Fibroblast of pulmonary artery (primary cell): ENCODE measurements around the gene ZBTB16.

Source experiments
- DNase-seq: peaks from one replicate; pipeline ENCODE4 v3.0.0-alpha.2; 2010; ENCODE audit warnings: low read depth
- H3K4me3 ChIP-seq: replicated peaks from 2 replicates; pipeline ENCODE4 v1.5.1; 2011; ENCODE audit warnings: low read depth, mild to moderate bottlenecking, control low read depth, low read length, moderate library complexity
- TF ChIP-seq, protein P1 (sequence below): IDR thresholded peaks from 2 replicates; pipeline ENCODE4 v1.5.1; 2011; ENCODE audit warnings: mild to moderate bottlenecking, control low read depth, low read length, inconsistent platforms; ENCODE audit errors: missing control alignments

ZBTB16 gene

DNA sequence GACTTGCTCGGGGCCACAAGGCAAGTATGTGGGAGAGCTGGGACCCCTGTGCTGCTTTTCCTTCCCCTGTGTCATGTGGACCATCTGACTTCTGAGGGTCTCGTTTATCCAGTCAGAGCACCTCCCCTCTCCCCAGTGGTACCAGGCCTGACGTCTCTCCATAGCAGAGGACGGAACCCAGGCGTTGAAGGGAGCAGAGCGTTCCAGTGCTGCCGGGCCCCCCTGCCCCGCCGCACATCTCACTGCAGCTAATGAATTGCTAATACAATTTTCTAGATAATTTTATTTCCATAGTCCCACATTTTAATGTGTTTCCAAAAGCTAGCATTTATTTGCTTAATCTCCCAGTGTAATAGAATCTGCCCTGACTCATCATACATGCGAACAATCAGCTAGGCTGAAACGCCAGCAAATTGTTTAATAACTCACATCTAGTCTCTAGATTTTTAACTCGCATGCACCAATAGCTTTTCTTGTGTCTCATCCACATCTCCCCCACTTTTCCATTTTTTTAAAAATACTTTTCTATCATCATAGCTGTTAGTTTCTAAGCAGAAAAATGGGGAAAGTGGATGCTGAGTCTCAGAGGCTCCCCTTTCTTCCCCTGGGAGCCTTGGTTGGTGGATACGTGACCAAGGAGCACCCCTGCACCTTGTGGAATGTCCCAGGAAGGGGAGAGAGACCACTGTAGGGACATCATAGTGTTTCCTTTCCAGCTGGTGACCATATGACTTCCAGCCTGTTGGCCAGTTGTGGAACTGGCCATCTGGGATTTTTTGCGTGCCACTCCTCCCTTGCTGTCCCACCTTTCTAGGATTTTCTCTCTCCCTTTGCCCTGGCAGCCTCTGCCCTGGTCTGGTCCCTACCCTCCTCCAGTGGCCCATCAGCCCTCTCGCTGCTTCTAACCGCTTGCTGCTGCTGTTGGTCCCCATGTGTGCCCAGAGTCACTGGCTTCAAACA lies 178.1 kb downstream of the ZBTB16 start:
- TF ChIP-seq, protein P1, sequence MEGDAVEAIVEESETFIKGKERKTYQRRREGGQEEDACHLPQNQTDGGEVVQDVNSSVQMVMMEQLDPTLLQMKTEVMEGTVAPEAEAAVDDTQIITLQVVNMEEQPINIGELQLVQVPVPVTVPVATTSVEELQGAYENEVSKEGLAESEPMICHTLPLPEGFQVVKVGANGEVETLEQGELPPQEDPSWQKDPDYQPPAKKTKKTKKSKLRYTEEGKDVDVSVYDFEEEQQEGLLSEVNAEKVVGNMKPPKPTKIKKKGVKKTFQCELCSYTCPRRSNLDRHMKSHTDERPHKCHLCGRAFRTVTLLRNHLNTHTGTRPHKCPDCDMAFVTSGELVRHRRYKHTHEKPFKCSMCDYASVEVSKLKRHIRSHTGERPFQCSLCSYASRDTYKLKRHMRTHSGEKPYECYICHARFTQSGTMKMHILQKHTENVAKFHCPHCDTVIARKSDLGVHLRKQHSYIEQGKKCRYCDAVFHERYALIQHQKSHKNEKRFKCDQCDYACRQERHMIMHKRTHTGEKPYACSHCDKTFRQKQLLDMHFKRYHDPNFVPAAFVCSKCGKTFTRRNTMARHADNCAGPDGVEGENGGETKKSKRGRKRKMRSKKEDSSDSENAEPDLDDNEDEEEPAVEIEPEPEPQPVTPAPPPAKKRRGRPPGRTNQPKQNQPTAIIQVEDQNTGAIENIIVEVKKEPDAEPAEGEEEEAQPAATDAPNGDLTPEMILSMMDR: no peak
- H3K4me3 ChIP-seq: no peak overlapping the region
- no peak for DNase-seq

DNA sequence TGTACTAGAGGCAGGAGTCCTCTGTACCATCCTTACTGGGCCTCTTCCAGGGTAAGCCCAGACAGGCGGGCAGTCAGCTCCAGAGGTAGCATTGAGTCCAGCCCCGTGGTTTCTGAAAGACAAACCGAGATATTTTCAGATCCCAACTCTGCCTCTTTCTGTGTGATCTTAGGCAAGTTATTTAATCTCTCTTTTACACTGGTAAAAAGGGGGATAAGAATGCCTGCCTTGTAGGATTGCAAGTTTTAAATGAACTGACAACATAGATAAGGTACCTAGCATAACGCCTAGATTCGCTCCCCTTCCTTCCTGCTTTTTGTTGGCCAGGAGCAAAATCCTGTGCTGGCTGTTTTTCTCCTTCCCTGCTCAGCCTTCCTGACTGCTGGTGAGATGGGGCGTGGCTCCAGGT lies 180.2 kb downstream of the ZBTB16 start:
- DNase-seq: no peak
- TF ChIP-seq, protein P1: no peak
- H3K4me3 ChIP-seq: no peak overlapping the region

DNA sequence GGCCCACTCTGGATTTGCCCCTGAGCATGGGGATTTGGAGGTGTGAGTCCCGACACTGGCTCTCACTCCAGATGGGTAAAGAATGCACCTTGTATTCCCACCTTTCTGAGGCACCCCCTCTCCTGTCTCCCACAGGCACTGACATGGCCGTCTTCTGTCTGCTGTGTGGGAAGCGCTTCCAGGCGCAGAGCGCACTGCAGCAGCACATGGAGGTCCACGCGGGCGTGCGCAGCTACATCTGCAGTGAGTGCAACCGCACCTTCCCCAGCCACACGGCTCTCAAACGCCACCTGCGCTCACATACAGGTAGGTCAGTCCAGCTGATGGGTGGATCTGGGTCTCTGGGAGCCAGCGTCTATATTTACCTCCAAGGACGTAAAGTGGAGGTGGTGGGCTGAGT lies 182.5 kb downstream of the ZBTB16 start:
- no peak overlapping the region for H3K4me3 ChIP-seq
- DNase-seq: no peak
- TF ChIP-seq, protein P1: no peak

DNA sequence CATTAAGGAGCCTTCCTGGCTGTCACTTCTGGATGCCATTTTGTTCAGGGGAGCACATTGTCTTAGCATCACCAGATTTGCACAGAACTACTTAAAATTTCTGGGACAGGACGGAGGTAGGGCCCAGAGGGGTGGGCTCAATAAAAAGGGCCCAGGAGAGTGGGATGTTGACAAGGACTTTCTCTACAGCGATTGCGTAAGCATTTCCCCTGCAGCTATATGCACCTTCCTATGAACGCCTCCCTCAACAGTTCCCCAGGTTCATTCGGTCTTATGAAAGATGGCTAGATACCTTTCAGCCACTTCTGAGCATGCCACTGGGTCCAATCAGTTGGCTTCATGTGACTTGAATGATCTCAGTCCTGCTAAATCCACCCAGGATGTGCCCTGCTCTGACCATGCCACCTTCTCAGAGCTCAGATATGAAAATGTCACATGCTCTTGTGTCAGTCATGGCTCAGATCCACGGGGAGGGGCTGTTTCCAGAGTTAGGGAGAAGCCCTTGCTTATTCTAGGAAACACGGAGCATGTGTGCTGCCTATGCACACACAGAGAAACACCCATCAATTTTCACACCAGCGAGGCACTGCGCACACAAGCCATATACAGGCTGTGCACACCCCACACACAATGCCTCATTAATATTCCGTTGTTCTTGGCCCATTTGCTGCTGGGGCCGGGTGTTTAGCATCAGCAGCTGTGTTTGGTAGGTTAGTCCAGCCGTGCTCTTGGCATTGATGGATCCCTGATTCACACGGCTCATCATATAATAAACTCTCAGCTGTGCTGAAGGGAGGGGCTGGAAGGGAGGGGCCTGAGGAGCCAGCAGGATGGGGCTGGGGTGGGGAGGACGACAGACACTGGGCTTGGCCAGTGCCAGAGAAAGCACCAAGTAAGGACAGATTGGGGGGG lies 184.2 kb downstream of the ZBTB16 start:
- DNase-seq: no peak
- TF ChIP-seq, protein P1: no peak

DNA sequence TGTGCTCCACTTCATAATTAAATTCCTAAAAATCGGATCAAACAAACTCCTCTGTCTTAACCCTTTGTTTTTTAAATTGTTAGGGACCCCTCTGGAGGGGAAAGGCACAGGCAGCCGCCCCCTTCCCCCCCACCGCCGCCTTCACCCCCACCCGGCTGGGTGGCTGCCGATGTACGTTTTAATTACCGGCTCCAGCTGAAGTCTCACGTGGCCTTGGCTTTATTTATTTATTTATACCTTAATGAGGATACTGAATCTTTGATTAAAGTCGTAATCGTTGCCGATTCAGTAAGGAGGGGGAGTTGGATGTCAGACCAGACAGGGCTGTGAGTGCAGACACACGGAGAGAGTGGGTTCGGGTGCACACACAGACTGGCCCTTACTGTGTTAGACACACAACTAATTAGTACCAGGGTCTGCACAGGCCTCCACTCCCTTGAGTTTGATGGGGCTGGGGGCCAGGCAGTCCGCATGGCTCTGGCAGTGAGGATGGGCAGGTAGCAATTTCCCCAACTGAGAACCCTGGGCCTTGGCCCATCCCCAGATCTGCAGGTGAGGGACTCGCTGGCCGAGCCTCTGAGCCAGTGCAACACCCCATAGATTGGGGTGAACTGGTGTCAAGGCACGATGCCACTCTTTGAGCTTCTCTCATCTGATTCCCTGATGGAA lies 185.3 kb downstream of the ZBTB16 start:
- H3K4me3 ChIP-seq: no peak overlapping the region
- TF ChIP-seq, protein P1: no peak
- no peak for DNase-seq

More for the DNA sequence above, 184.2 kb downstream of the ZBTB16 start:
- H3K4me3 ChIP-seq: no peak overlapping the region

DNA sequence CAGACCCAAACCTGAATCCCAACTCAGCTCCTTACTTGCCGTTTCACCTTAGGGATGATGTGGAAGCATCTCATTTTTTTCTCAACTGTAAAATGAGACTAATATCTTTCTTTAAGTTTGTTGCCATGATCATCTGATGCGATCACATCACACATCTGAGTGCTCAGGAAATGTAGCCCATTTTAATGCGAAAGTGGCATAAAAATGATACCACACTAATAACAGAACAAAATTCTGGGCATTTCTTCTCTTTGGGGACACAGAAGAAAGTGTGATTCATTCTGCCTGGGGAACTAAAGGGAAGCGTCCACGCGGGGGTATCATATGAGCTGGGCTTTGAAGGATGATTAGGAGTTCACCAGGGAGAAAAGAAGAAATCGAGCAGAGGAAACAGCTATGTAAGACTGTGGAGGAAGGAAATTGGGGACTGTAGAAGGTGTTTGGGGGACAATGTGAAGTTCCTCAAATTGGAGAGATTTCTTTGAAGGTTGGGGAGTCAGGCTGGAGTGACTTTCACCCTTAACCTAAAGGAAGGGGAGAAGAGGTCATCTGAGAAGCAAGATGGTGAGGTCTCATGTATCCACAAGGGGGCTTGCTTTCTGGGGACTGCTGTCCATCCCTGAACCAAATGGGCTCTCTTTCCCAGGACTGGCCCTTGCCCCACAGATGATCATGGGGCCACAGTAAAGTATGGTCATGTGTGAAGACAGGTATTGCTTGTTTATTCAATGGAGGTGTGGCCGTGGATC lies 187.0 kb downstream of the ZBTB16 start:
- no peak for DNase-seq
- H3K4me3 ChIP-seq: no peak overlapping the region
- TF ChIP-seq, protein P1: no peak
